HepG2 (cell line): ENCODE results near the gene MRGPRE.

Experiments used
- CEBPZ ChIP-seq: IDR thresholded peaks from 2 replicates; pipeline ENCODE4 v1.6.1; 2012; ENCODE audit warnings: low read length, improper control_type of control experiment
- CTCF ChIP-seq: sonication (generic); formaldehyde crosslinking; IDR thresholded peaks from 2 replicates; pipeline ENCODE4 v1.5.0; 2020; ENCODE audit warnings: mild to moderate bottlenecking, missing genetic modification reagents, moderate library complexity
- EZH2 ChIP-seq: conservative IDR thresholded peaks from 2 replicates; pipeline ENCODE4 v1.6.1; 2012; ENCODE audit warnings: mild to moderate bottlenecking, low read depth, low read length, moderate library complexity
- FOXP1 ChIP-seq, 2 experiments: fragments of 450-650 bp in 1 of 2; IDR thresholded peaks; 2 replicates each; pipeline ENCODE4 v1.6.1; 2017 to 2018; ENCODE audit warnings: antibody characterized with exemption in 1 of 2
- KDM5A ChIP-seq: fragments of 200-600 bp; sonication (generic); IDR thresholded peaks from 2 replicates; pipeline ENCODE4 v1.7.0; 2018; ENCODE audit warnings: antibody characterized with exemption, mild to moderate bottlenecking, low read length, borderline replicate concordance
- MYNN ChIP-seq: sonication (generic); formaldehyde crosslinking; IDR thresholded peaks from 2 replicates; pipeline ENCODE4 v1.4.0; 2020; ENCODE audit warnings: mild to moderate bottlenecking, low read depth, missing genetic modification reagents
- ZNF274 ChIP-seq: sonication (generic); formaldehyde crosslinking; IDR thresholded peaks from 2 replicates; pipeline ENCODE4 v1.5.1; 2020; ENCODE audit warnings: mild to moderate bottlenecking, missing genetic modification reagents
- ZNF317 ChIP-seq: sonication (generic); formaldehyde crosslinking; IDR thresholded peaks from 2 replicates; pipeline ENCODE4 v1.5.0; 2020; ENCODE audit warnings: mild to moderate bottlenecking, missing genetic modification reagents
- ZNF34 ChIP-seq: sonication (generic); formaldehyde crosslinking; IDR thresholded peaks from 2 replicates; pipeline ENCODE4 v1.4.0; 2020; ENCODE audit warnings: mild to moderate bottlenecking, missing genetic modification reagents, borderline replicate concordance
- TF ChIP-seq, protein P1 (sequence below): sonication (generic); formaldehyde crosslinking; IDR thresholded peaks from 2 replicates; pipeline ENCODE4 v1.8.1; 2023; ENCODE audit warnings: missing genetic modification reagents, inconsistent platforms, borderline replicate concordance

GRCh38 chr11:3193373-3194015 is 38.7 kb downstream of the MRGPRE start:
- no peak for TF ChIP-seq EZH2
- TF ChIP-seq KDM5A, result no peak
- no peak for TF ChIP-seq ZNF34 (CRISPR knock-in tag)
- no peak for TF ChIP-seq CTCF (CRISPR knock-in tag)
- TF ChIP-seq CEBPZ, result no peak
- no peak for TF ChIP-seq ZNF274 (CRISPR knock-in tag)
- TF ChIP-seq MYNN, result no peak
- no peak for TF ChIP-seq FOXP1 (IDR thresholded peaks at IDR 0.05)
- TF ChIP-seq FOXP1 (CRISPR knock-in tag; IDR thresholded peaks at IDR 0.05), result no peak
- TF ChIP-seq, protein P1, sequence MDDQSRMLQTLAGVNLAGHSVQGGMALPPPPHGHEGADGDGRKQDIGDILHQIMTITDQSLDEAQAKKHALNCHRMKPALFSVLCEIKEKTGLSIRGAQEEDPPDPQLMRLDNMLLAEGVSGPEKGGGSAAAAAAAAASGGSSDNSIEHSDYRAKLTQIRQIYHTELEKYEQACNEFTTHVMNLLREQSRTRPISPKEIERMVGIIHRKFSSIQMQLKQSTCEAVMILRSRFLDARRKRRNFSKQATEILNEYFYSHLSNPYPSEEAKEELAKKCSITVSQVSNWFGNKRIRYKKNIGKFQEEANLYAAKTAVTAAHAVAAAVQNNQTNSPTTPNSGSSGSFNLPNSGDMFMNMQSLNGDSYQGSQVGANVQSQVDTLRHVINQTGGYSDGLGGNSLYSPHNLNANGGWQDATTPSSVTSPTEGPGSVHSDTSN, result no peak
- TF ChIP-seq ZNF317 (CRISPR knock-in tag), result no peak
